HG03159 (cell line): ENCODE data around the gene ACADM.
"Not testable (repeated sequence)": the region's sequence is repeated elsewhere in the genome, so short reads cannot be mapped to it uniquely, and the experiment has no call there.

ENCODE experiments used
- ATAC-seq: cut with Tn5 transposase; IDR thresholded peaks from one replicate; pipeline ENCODE4 v1.9.1; 2021; ENCODE audit warnings: mild to moderate bottlenecking, moderate library complexity; ENCODE audit not compliant: unreplicated experiment

ACADM gene

GRCh38 chr1:75791022-75791421 lies 66.5 kb downstream of the ACADM start:
- ATAC-seq = no peak

- no peak for ATAC-seq
Measured at GRCh38 chr1:75792091-75792490, 67.6 kb downstream of the ACADM start.

DNA sequence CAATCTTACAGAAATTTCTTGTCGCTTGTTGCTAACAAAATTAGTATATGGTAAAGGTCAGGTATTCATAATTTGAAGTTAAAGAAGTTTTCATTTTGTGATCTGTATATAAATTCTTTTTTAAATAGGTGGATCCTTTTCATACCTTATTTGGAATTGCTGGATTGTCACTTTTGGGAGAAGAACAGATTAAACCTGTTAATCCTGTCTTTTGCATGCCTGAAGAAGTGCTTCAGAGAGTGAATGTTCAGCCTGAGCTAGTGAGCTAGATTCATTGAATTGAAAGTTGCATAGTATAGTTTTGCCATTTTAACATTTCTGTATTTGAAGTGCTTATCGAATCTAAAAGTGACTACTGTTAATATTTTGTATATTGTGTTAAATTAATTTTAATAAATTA lies 69.9 kb downstream of the ACADM start:
- no peak for ATAC-seq

GRCh38 chr1:75795703-75796193 lies 71.2 kb downstream of the ACADM start:
- ATAC-seq = no peak

GRCh38 chr1:75796376-75797272 lies 72.1 kb downstream of the ACADM start, which contains the start of gene MSH4:
MSH4 (plus strand) TSS chr1:75796882; CDS start chr1:75796986, 104 bp downstream.
- ATAC-seq = no peak

DNA sequence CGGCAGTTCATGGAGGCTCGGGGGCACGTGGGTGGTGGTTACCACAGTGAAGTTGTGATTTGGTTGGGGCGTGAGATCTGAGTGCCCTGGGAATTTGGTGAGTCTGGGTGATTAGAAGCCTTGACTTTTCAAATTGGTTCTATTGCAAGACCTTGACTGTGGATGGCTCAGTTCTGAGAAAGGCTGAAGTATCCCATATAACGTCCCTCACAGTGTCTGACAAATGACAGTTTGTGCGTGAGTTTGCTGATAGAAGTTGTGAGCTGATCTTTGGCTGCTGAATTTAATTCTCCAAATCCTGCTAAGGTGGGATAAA lies 72.7 kb downstream of the ACADM start:
- ATAC-seq = no peak

DNA sequence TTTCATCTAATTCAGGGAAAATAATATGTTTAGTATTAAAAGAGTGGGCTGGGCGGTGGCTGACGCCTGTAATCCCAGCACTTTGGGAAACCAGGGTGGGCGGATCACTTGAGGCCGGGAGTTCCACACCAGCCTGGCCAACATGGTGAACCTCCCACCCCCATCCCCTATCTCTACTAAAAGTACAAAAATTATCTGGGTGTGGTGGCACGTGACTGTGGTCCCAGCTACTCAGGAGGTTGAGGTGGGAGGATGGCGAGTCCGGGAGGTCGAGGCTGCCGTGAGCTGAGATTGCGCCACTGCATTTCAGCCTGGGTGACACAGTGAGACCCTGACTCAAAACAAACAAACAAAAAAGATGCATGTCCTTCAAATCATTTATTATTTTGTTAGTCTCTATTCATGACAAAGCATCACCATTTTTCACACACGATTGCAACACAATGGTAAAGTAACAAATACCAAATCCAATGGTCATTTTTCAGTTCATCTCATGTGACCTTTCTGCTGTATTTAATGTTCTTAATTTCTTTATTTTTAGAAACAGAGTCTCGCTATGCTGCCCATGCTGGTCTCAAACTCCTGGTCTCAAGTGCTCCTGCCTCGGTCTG lies 73.2 kb downstream of the ACADM start:
- no peak for ATAC-seq

DNA sequence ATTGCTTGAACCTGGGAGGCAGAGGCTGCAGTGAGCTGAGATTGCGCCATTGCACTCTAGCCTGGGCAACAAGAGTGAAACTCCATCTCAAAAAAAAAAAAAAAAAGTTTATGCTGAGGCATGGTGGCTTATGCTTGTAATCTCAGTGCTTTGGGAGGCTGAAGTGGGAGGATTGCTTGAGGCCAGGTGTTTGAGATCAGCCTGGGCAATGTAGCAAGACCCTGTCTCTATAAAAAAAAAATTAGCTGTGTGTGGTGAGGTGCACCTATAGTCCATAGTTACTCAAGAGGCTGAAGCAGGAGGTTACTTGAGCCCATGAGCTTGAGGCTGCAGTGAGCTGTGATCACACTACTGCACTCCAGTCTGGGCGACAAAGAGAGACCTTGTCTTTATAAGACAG lies 77.0 kb downstream of the ACADM start:
- ATAC-seq = not testable (repeated sequence)

DNA sequence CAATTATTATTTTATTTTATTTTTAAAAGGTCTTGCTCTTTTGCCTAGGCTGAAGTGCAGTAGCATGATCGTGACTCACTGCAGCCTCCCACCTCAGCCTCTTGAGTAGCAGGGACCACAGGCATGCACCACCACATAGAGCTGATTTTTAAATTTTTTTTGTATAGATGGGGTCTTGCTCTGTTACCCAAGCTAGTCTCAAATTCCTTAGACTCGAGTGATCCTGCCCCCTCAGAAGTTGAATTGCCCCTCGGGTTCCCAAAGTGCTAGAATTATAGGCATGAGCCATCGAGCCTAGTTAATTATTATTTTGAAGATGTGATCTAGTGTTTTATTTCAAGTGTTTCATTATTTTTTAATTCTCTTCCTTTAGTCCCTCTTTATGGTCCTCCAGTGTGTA lies 84.4 kb downstream of the ACADM start:
- no peak for ATAC-seq

GRCh38 chr1:75810113-75810512 lies 85.6 kb downstream of the ACADM start:
- not testable (repeated sequence) for ATAC-seq

GRCh38 chr1:75811211-75811981 lies 86.9 kb downstream of the ACADM start:
- no peak for ATAC-seq

GRCh38 chr1:75812065-75812464 lies 87.6 kb downstream of the ACADM start:
- ATAC-seq = no peak
